Lower leg skin (tissue), 3 donors: ENCODE results near the gene CEP350.

Experiments used
- POLR2A ChIP-seq, 2 donors: fragments of 450-650 bp; IDR thresholded peaks; one replicate each; pipeline ENCODE4 v1.6.1; 2016 to 2017; ENCODE audit warnings: antibody characterized with exemption in 2 of 2, mild to moderate bottlenecking in 1 of 2, moderate library complexity in 1 of 2
- TF ChIP-seq, protein P1 (sequence below), 3 donors: fragments of 450-650 bp; IDR thresholded peaks; one replicate each; pipeline ENCODE4 v1.5.1; 2016; ENCODE audit warnings: antibody characterized with exemption in 3 of 3, mild to moderate bottlenecking in 3 of 3, moderate library complexity in 2 of 3

DNA sequence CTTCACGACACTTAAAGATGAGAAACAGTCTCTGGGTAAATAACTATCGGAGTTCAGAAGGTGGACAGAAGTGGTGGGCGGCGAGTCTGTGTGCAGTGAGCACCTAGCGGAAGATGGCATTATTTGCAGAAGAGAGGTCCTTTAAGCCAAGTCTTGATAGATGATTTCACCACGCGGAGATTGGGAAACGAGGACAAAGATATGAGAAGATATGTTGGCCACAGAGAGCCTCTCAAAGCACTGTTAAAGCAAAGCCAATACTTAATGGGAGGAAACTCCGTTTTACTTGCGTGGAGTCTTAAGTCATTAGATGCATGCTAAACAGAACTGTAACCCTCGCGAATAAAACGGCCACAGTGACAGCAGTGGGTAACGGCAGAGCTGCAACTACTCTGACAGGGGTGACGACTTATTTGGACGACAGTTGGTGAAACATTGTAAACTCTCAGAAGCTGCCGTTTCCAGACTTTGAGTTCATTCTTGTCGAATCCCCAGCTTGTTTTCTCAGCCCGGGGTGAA is 577 bp upstream of the CEP350 start:
- TF ChIP-seq, protein P1, sequence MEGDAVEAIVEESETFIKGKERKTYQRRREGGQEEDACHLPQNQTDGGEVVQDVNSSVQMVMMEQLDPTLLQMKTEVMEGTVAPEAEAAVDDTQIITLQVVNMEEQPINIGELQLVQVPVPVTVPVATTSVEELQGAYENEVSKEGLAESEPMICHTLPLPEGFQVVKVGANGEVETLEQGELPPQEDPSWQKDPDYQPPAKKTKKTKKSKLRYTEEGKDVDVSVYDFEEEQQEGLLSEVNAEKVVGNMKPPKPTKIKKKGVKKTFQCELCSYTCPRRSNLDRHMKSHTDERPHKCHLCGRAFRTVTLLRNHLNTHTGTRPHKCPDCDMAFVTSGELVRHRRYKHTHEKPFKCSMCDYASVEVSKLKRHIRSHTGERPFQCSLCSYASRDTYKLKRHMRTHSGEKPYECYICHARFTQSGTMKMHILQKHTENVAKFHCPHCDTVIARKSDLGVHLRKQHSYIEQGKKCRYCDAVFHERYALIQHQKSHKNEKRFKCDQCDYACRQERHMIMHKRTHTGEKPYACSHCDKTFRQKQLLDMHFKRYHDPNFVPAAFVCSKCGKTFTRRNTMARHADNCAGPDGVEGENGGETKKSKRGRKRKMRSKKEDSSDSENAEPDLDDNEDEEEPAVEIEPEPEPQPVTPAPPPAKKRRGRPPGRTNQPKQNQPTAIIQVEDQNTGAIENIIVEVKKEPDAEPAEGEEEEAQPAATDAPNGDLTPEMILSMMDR (IDR thresholded peaks at IDR 0.05), result peak in 1 of 3 donors; percentile 4
- no peak for TF ChIP-seq POLR2A (IDR thresholded peaks at IDR 0.05)
